Osteocyte (in vitro differentiated cells): Measurements from ENCODE around the gene CARD14. TPM values are rescaled to one million over a fixed set of nuclear protein-coding genes. Genes with fewer than 3 reads are reported as not detected.

Experiments used
- DNase-seq: peaks from one replicate; pipeline ENCODE4 v3.0.0; 2021; ENCODE audit warnings: mixed read lengths; ENCODE audit not compliant: unreplicated experiment; ENCODE audit errors: extremely low spot score
- H3K27ac Mint-ChIP-seq: one replicate; pipeline ENCODE4 v1.8.0; 2021; ENCODE audit warnings: mild to moderate bottlenecking, mixed read lengths; ENCODE audit not compliant: unreplicated experiment
- H3K27me3 Mint-ChIP-seq: one replicate; pipeline ENCODE4 v1.8.0; 2021; ENCODE audit warnings: mixed read lengths; ENCODE audit not compliant: unreplicated experiment
- H3K36me3 Mint-ChIP-seq: one replicate; pipeline ENCODE4 v1.8.0; 2021; ENCODE audit warnings: mixed read lengths; ENCODE audit not compliant: unreplicated experiment
- H3K4me1 Mint-ChIP-seq: one replicate; pipeline ENCODE4 v1.8.0; 2021; ENCODE audit warnings: mixed read lengths; ENCODE audit not compliant: unreplicated experiment
- H3K4me3 Mint-ChIP-seq: one replicate; pipeline ENCODE4 v1.8.0; 2021; ENCODE audit warnings: mild to moderate bottlenecking, moderate library complexity, mixed read lengths; ENCODE audit not compliant: unreplicated experiment
- H3K9me3 Mint-ChIP-seq: one replicate; pipeline ENCODE4 v1.8.0; 2021; ENCODE audit warnings: mixed read lengths; ENCODE audit not compliant: unreplicated experiment
- total RNA-seq: library from RNA; stranded (reverse); gene quantifications from 2 replicates; pipeline ENCODE4 v1.2.1, GENCODE V29; 2021
- TF ChIP-seq, protein P1 (sequence below): fragments of 200-600 bp; sonication (generic); IDR thresholded peaks from 2 replicates; pipeline ENCODE4 v1.5.0; 2021; ENCODE audit warnings: antibody characterized with exemption, mild to moderate bottlenecking, moderate library complexity

The CARD14 gene
- total RNA-seq, 1 donor from 2014 or later = 0.16 TPM

- Mint-ChIP-seq H3K4me1 (no peaks in the 10 kb centered on the region), H3K36me3 (no peaks in the 10 kb centered on the region), H3K9me3 (no peaks in the 10 kb centered on the region), H3K27me3 (no peaks in the 10 kb centered on the region), H3K4me3 (no peak overlapping the region), H3K27ac (no peak overlapping the region)
- TF ChIP-seq, protein P1, sequence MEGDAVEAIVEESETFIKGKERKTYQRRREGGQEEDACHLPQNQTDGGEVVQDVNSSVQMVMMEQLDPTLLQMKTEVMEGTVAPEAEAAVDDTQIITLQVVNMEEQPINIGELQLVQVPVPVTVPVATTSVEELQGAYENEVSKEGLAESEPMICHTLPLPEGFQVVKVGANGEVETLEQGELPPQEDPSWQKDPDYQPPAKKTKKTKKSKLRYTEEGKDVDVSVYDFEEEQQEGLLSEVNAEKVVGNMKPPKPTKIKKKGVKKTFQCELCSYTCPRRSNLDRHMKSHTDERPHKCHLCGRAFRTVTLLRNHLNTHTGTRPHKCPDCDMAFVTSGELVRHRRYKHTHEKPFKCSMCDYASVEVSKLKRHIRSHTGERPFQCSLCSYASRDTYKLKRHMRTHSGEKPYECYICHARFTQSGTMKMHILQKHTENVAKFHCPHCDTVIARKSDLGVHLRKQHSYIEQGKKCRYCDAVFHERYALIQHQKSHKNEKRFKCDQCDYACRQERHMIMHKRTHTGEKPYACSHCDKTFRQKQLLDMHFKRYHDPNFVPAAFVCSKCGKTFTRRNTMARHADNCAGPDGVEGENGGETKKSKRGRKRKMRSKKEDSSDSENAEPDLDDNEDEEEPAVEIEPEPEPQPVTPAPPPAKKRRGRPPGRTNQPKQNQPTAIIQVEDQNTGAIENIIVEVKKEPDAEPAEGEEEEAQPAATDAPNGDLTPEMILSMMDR = no peak
- no peak for DNase-seq
Measured at GRCh38 chr17:80204626-80205468, 35.0 kb downstream of the CARD14 start.

DNA sequence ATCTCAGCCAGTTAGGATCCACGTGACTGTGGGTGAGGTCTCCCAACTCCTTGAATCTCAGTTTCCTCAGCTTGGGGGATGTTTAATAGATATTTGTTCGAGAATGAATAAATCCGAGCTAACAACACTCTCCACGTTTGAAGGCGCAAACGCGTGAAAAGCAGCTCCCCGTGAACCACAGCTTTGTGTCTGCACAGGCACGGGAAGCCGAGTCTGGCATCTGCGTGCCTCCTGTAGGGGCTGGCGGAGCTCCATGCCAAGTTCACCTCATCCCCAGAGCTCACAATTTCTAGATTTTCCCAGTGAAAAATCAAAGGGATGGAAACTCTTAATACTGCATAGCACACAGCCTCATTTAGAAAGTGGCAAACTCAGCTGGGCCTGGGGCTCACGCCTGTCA is 36.0 kb downstream of the CARD14 start:
- H3K36me3 Mint-ChIP-seq = peaks cover 9% of the 10 kb centered on the region
- H3K9me3 Mint-ChIP-seq = no peaks in the 10 kb centered on the region
- H3K4me1 Mint-ChIP-seq = no peaks in the 10 kb centered on the region
- H3K27me3 Mint-ChIP-seq = no peaks in the 10 kb centered on the region
- TF ChIP-seq, protein P1 = no peak
- H3K27ac Mint-ChIP-seq = no peak overlapping the region
- no peak overlapping the region for H3K4me3 Mint-ChIP-seq
- no peak for DNase-seq

DNA sequence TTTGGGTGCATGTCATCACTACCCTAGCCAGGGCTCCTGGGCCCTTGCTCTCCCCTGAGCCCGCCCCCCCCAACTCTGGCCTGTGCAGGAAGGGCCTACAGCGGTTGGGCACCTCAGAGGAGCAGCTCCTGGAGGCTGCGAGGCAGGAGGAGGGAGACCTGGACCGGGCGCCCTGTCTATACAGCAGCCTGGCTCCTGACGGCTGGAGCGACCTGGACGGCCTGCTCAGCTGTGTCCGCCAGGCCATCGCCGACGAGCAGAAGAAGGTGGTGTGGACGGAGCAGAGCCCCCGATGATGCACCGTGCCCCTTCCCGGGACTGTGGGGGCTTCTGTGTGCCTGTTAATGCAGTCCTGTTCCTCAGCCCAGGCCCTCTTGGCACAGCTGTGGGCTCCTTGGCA is 38.2 kb downstream of the CARD14 start:
- H3K27me3 Mint-ChIP-seq = no peaks in the 10 kb centered on the region
- TF ChIP-seq, protein P1 = no peak
- no peaks in the 10 kb centered on the region for H3K9me3 Mint-ChIP-seq
- no peak for DNase-seq
- H3K4me1 Mint-ChIP-seq = no peaks in the 10 kb centered on the region
- no peak overlapping the region for H3K4me3 Mint-ChIP-seq
- no peak overlapping the region for H3K27ac Mint-ChIP-seq
- peaks cover 12% of the 10 kb centered on the region for H3K36me3 Mint-ChIP-seq

- no peaks in the 10 kb centered on the region for H3K4me1 Mint-ChIP-seq
- no peaks in the 10 kb centered on the region for H3K27me3 Mint-ChIP-seq
- no peak overlapping the region for H3K4me3 Mint-ChIP-seq
- H3K36me3 Mint-ChIP-seq = peaks cover 12% of the 10 kb centered on the region
- H3K27ac Mint-ChIP-seq = no peak overlapping the region
- TF ChIP-seq, protein P1 = no peak
- no peaks in the 10 kb centered on the region for H3K9me3 Mint-ChIP-seq
- no peak for DNase-seq
Measured at GRCh38 chr17:80209765-80210164, 39.9 kb downstream of the CARD14 start.

DNA sequence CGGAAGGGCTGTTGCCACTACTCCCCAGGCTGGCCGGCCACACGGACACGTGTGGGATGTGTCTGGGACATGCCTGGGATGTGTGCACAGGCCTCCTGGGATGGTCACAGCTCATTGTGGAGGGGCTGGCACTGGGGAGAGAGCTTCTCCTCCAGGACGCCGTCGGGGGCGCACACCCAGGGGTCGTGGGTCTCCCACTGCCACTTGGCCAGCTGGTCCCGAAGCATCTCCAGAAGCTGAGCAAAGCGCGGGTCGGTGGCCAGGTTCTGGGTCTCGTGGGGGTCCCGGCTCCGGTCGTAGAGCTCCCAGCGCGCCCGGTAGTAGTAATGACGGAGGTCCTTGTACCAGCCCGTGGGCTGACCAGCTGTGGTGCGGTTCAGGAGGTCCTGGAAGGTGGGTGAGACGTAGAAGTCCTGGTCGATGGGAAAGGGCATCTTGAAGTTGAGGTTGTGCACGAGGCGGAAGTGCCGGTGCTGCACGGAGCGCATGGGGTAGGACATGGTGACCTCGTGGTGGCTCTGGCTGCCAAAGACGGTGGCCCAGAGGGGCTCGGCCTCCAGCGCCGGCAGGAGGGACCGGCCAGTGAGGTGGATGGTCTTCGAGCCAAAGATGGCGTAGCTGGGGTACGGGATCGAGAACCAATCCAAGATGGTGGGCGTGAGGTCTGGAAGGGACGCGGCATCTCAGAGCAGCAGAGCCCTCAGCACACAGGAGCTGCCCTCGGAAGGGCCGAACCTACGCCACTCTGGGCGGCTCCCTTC is 40.7 kb downstream of the CARD14 start:
- Mint-ChIP-seq H3K36me3 (peaks cover 12% of the 10 kb centered on the region), H3K9me3 (no peaks in the 10 kb centered on the region), H3K4me3 (no peak overlapping the region), H3K4me1 (no peaks in the 10 kb centered on the region), H3K27ac (no peak overlapping the region), H3K27me3 (no peaks in the 10 kb centered on the region)
- DNase-seq = no peak
- TF ChIP-seq, protein P1 = no peak
